ENCODE results near the gene SORL1-AS1.

The SORL1-AS1 gene

GRCh38 chr11:121476379-121477032 is 23.7 kb upstream of the SORL1-AS1 start:
- DNase-seq (ENCODE audit: low read depth), result no peak

GRCh38 chr11:121474680-121475079 is 21.9 kb upstream of the SORL1-AS1 start:
- DNase-seq (ENCODE audit: low read depth), result no peak

- DNase-seq (ENCODE audit: low read depth), result peak; percentile 39
These were observed 20.5 kb upstream of the SORL1-AS1 start for GRCh38 chr11:121473064-121473777.

GRCh38 chr11:121472312-121472711 is 19.5 kb upstream of the SORL1-AS1 start:
- no peak for DNase-seq (ENCODE audit: low read depth)

- DNase-seq (ENCODE audit: low read depth), result no peak
These were observed 18.4 kb upstream of the SORL1-AS1 start for GRCh38 chr11:121471167-121471566.

GRCh38 chr11:121469910-121470309 is 17.1 kb upstream of the SORL1-AS1 start:
- DNase-seq (ENCODE audit: low read depth), result no peak

GRCh38 chr11:121467965-121468364 is 15.2 kb upstream of the SORL1-AS1 start:
- DNase-seq (ENCODE audit: low read depth), result no peak

- no peak for DNase-seq (ENCODE audit: low read depth)
These were observed 14.7 kb upstream of the SORL1-AS1 start for GRCh38 chr11:121467471-121467870.

- peak; percentile 78 for DNase-seq (ENCODE audit: low read depth)
These were observed 13.5 kb upstream of the SORL1-AS1 start for GRCh38 chr11:121466063-121466794.

GRCh38 chr11:121465709-121466062 is 12.9 kb upstream of the SORL1-AS1 start:
- no peak for DNase-seq (ENCODE audit: low read depth)

- DNase-seq (ENCODE audit: low read depth), result peak; percentile 48
These were observed 11.7 kb upstream of the SORL1-AS1 start for GRCh38 chr11:121464352-121464946.

GRCh38 chr11:121463689-121464335 is 11.0 kb upstream of the SORL1-AS1 start:
- DNase-seq (ENCODE audit: low read depth), result no peak

- no peak for DNase-seq (ENCODE audit: low read depth)
These were observed 9.1 kb upstream of the SORL1-AS1 start for GRCh38 chr11:121461843-121462242.

GRCh38 chr11:121460941-121461514 is 8.3 kb upstream of the SORL1-AS1 start:
- DNase-seq (ENCODE audit: low read depth), result no peak

- DNase-seq (ENCODE audit: low read depth), result no peak
These were observed 6.7 kb upstream of the SORL1-AS1 start for GRCh38 chr11:121459413-121460017.

GRCh38 chr11:121458551-121458950 is 5.8 kb upstream of the SORL1-AS1 start:
- no peak for DNase-seq (ENCODE audit: low read depth)

- DNase-seq (ENCODE audit: low read depth), result no peak
These were observed 4.2 kb upstream of the SORL1-AS1 start for GRCh38 chr11:121456816-121457431.

GRCh38 chr11:121456151-121456550 is 3.4 kb upstream of the SORL1-AS1 start:
- no peak for DNase-seq (ENCODE audit: low read depth)

GRCh38 chr11:121455115-121455514 is 2.3 kb upstream of the SORL1-AS1 start:
- DNase-seq (ENCODE audit: low read depth), result no peak

GRCh38 chr11:121453589-121454299 is 977 bp upstream of the SORL1-AS1 start:
- no peak for DNase-seq (ENCODE audit: low read depth)

Measured in stromal cell of bone marrow (primary cell).